ENCODE measurements around the gene UGT2B17. TPM values are rescaled to one million over a fixed set of nuclear protein-coding genes. Genes with fewer than 3 reads are reported as not detected.
A peak's percentile ranks its signal among the peaks of the same experiment; 100 is the strongest.
"Not testable (repeated sequence)": the region's sequence is repeated elsewhere in the genome, so short reads cannot be mapped to it uniquely, and the experiment has no call there.

Gene UGT2B17
- total RNA-seq, 1 experiment from 2014 or later: not detected

DNA sequence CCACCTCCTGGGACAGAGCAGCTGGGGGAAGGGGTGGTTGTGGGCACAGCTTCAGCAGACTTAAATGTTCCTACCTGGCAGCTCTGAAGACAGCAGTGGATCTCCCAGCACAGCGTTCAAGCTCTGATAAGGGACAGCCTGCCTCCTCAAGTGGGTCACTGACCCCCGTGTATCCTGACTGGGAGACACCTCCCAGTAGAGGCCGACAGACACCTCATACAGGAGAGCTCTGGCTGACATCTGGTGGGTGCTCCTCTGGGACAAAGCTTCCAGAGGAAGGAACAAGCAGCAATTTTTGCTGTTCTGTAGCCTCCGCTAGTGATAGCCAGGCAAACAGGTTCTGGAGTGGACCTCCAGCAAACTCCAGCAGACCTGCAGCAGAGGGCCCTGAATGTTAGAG is 72.7 kb downstream of the UGT2B17 start:
- H3K4me1 ChIP-seq (replicated peaks; ENCODE audit: insufficient read depth); H3K4me2 ChIP-seq; CTCF ChIA-PET; POLR2A ChIA-PET (ENCODE audit: unreplicated experiment); H3K9me3 ChIP-seq (ENCODE audit: insufficient read depth, low read depth); H3F3A ChIP-seq (ENCODE audit: insufficient read depth, low read depth); H3K4me3 ChIP-seq; H4K20me1 ChIP-seq (ENCODE audit: insufficient read depth); H3K9me2 ChIP-seq (ENCODE audit: insufficient read depth); H2AFZ ChIP-seq; H3K27ac ChIP-seq; H3K36me3 ChIP-seq (ENCODE audit: low read depth); DNase-seq; H3K79me2 ChIP-seq (ENCODE audit: low read depth); H3K27me3 ChIP-seq (ENCODE audit: insufficient read depth, low read depth); BruUV-seq (replicated peaks); intact Hi-C loops (cut with micrococcal nuclease; ENCODE audit: unreplicated experiment): not testable (repeated sequence)

- no peak for DNase-seq
- H3F3A ChIP-seq (ENCODE audit: insufficient read depth, low read depth): no peaks in the 10 kb centered on the region
- intact Hi-C loops (cut with micrococcal nuclease; ENCODE audit: unreplicated experiment): no loop called here
- H3K27me3 ChIP-seq (ENCODE audit: insufficient read depth, low read depth): no peaks in the 10 kb centered on the region
- TF ChIP-seq EZH2 (IDR thresholded peaks at IDR 0.05; ENCODE audit: low read depth): no peak
- TF ChIP-seq CTCF (conservative IDR thresholded peaks at IDR 0.05): no peak
- no TSS peak for BruUV-seq (replicated peaks)
- H3K9me3 ChIP-seq (ENCODE audit: insufficient read depth, low read depth): no peaks in the 10 kb centered on the region
- H3K36me3 ChIP-seq (ENCODE audit: low read depth): no peaks in the 10 kb centered on the region
- no peak overlapping the region for H3K4me3 ChIP-seq
- ChIA-PET CTCF (no interaction called here), POLR2A (ENCODE audit: unreplicated experiment) (no interaction called here)
- H3K4me2 ChIP-seq: no peak overlapping the region
- H4K20me1 ChIP-seq (ENCODE audit: insufficient read depth): no peaks in the 10 kb centered on the region
- H3K9me2 ChIP-seq (ENCODE audit: insufficient read depth): no peaks in the 10 kb centered on the region
- no peak overlapping the region for H2AFZ ChIP-seq
- H3K4me1 ChIP-seq (replicated peaks; ENCODE audit: insufficient read depth): no peaks in the 10 kb centered on the region
- no peak overlapping the region for H3K27ac ChIP-seq
- no peaks in the 10 kb centered on the region for H3K79me2 ChIP-seq (ENCODE audit: low read depth)
These were observed 77.1 kb downstream of the UGT2B17 start for GRCh38 chr4:68499021-68499420.

- DNase-seq: peak in 1 of 2 experiments; percentile 35
- H3K27ac ChIP-seq: no peak overlapping the region
- H3K9me3 ChIP-seq (ENCODE audit: insufficient read depth, low read depth): no peaks in the 10 kb centered on the region
- H4K20me1 ChIP-seq (ENCODE audit: insufficient read depth): no peaks in the 10 kb centered on the region
- H3K79me2 ChIP-seq (ENCODE audit: low read depth): no peaks in the 10 kb centered on the region
- H2AFZ ChIP-seq: no peak overlapping the region
- intact Hi-C loops (cut with micrococcal nuclease; ENCODE audit: unreplicated experiment): loop anchor here (1.0 kb wide), 1 partner anchor 672 kb away; no protein-coding TSS in a partner anchor
- H3K4me3 ChIP-seq: no peak overlapping the region
- H3K9me2 ChIP-seq (ENCODE audit: insufficient read depth): no peaks in the 10 kb centered on the region
- TF ChIP-seq CTCF (conservative IDR thresholded peaks at IDR 0.05): peak; percentile 82
- TF ChIP-seq EZH2 (IDR thresholded peaks at IDR 0.05; ENCODE audit: low read depth): no peak
- no peaks in the 10 kb centered on the region for H3K4me1 ChIP-seq (replicated peaks; ENCODE audit: insufficient read depth)
- H3K4me2 ChIP-seq: no peak overlapping the region
- no peaks in the 10 kb centered on the region for H3K36me3 ChIP-seq (ENCODE audit: low read depth)
- ChIA-PET CTCF (no interaction called here), POLR2A (ENCODE audit: unreplicated experiment) (interaction anchor here (0.6 to 0.7 kb wide), 2 partner anchors 406 to 408 kb away, joined by 3 to 11 read pairs; no protein-coding TSS in a partner anchor)
- H3F3A ChIP-seq (ENCODE audit: insufficient read depth, low read depth): no peaks in the 10 kb centered on the region
- no TSS peak for BruUV-seq (replicated peaks)
- no peaks in the 10 kb centered on the region for H3K27me3 ChIP-seq (ENCODE audit: insufficient read depth, low read depth)
These were observed 77.6 kb downstream of the UGT2B17 start for GRCh38 chr4:68498413-68499007.

DNA sequence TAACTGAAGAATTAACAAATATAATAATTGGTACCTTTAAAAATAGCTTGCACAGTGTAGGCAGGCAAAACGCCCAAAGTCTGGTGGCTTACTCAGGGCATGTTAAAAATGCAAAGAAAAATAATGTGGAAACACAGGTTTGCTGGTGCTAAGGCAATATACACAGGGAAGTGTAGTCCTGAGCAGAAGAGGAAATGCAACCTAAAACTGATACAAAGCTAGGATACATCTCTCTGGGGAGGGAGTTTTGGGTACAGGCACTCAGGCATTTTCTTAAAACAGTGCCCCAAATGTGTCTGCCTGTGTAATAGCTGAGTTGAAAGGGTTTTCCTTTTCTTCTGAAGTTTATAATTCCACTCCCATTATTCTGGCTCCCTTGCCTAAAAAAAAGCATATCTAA is 81.4 kb downstream of the UGT2B17 start:
- Histone ChIP-seq H3K4me2 (no peak overlapping the region), H3K4me1 (replicated peaks; ENCODE audit: insufficient read depth) (no peaks in the 10 kb centered on the region), H3F3A (ENCODE audit: insufficient read depth, low read depth) (no peaks in the 10 kb centered on the region), H3K27ac (no peak overlapping the region), H3K27me3 (ENCODE audit: insufficient read depth, low read depth) (no peaks in the 10 kb centered on the region), H4K20me1 (ENCODE audit: insufficient read depth) (no peaks in the 10 kb centered on the region), H3K9me3 (ENCODE audit: insufficient read depth, low read depth) (no peaks in the 10 kb centered on the region), H2AFZ (no peak overlapping the region), H3K4me3 (no peak overlapping the region), H3K36me3 (ENCODE audit: low read depth) (no peaks in the 10 kb centered on the region), H3K9me2 (ENCODE audit: insufficient read depth) (no peaks in the 10 kb centered on the region), H3K79me2 (ENCODE audit: low read depth) (no peaks in the 10 kb centered on the region)
- no TSS peak for BruUV-seq (replicated peaks)
- TF ChIP-seq CTCF (conservative IDR thresholded peaks at IDR 0.05): no peak
- no peak for TF ChIP-seq EZH2 (IDR thresholded peaks at IDR 0.05; ENCODE audit: low read depth)
- no peak for DNase-seq
- CTCF ChIA-PET: no interaction called here
- POLR2A ChIA-PET (ENCODE audit: unreplicated experiment): no interaction called here
- intact Hi-C loops (cut with micrococcal nuclease; ENCODE audit: unreplicated experiment): no loop called here
